DMS53 treated with DMSO at 0.1 percent for 48 hours (cell line): Measurements from ENCODE around the gene WFDC8.
"Not testable (repeated sequence)": the region's sequence is repeated elsewhere in the genome, so short reads cannot be mapped to it uniquely, and the experiment has no call there.

Source experiments
- DNase-seq: peaks from one replicate; lab custom pipeline; 2025; ENCODE audit not compliant: unreplicated experiment; lab: John Stamatoyannopoulos, UW

Gene WFDC8

GRCh38 chr20:45579184-45579583, at the start of gene WFDC8:
TSS of gene WFDC8 (minus strand) at chr20:45579284. CDS start at chr20:45579247, 37 bp downstream.
- no peak for DNase-seq

GRCh38 chr20:45626540-45626939, 47.5 kb upstream of the WFDC8 start:
- no peak for DNase-seq

GRCh38 chr20:45621593-45621992, 42.5 kb upstream of the WFDC8 start:
- peak; percentile 75 for DNase-seq

- DNase-seq: no peak
These were observed 38.5 kb upstream of the WFDC8 start for GRCh38 chr20:45617591-45617990.

GRCh38 chr20:45612314-45612713, 33.2 kb upstream of the WFDC8 start:
- no peak for DNase-seq

- no peak for DNase-seq
These were observed 32.0 kb upstream of the WFDC8 start for GRCh38 chr20:45611054-45611453.

GRCh38 chr20:45607810-45608209, 28.7 kb upstream of the WFDC8 start:
- DNase-seq: no peak

GRCh38 chr20:45595235-45595634, 16.2 kb upstream of the WFDC8 start:
- DNase-seq: no peak

- DNase-seq: no peak
These were observed 14.4 kb upstream of the WFDC8 start for GRCh38 chr20:45593498-45593897.

GRCh38 chr20:45592574-45593189, 13.6 kb upstream of the WFDC8 start:
- peak; percentile 73 for DNase-seq

GRCh38 chr20:45589725-45590124, 10.6 kb upstream of the WFDC8 start:
- DNase-seq: no peak

GRCh38 chr20:45588800-45589199, 9.7 kb upstream of the WFDC8 start:
- DNase-seq: no peak

GRCh38 chr20:45585986-45586385, 6.9 kb upstream of the WFDC8 start:
- not testable (repeated sequence) for DNase-seq

GRCh38 chr20:45584294-45584693, 5.2 kb upstream of the WFDC8 start:
- DNase-seq: not testable (repeated sequence)

GRCh38 chr20:45583502-45583901, 4.4 kb upstream of the WFDC8 start:
- DNase-seq: no peak

- no peak for DNase-seq
These were observed 2.6 kb upstream of the WFDC8 start for GRCh38 chr20:45581702-45582101.

GRCh38 chr20:45578231-45578630, 853 bp downstream of the WFDC8 start:
- DNase-seq: no peak

GRCh38 chr20:45576995-45577394, 2.1 kb downstream of the WFDC8 start:
- no peak for DNase-seq

GRCh38 chr20:45575931-45576330, 3.2 kb downstream of the WFDC8 start:
- no peak for DNase-seq

- not testable (repeated sequence) for DNase-seq
These were observed 9.4 kb downstream of the WFDC8 start for GRCh38 chr20:45569650-45570049.

- no peak for DNase-seq
These were observed 14.3 kb downstream of the WFDC8 start for GRCh38 chr20:45564760-45565276.

- no peak for DNase-seq
These were observed 23.9 kb downstream of the WFDC8 start for GRCh38 chr20:45555198-45555597.

GRCh38 chr20:45552456-45552855, 26.6 kb downstream of the WFDC8 start:
- no peak for DNase-seq
